Pancreas (tissue), 10 donors: Measurements from ENCODE around the gene ANAPC7. TPM values are rescaled to one million over a fixed set of nuclear protein-coding genes. Genes with fewer than 3 reads are reported as not detected.
A peak's percentile ranks its signal among the peaks of the same experiment; 100 is the strongest.

ENCODE experiments used
- ATAC-seq, 4 donors: fragments of 200-7000 bp; cut with Tn5 transposase; one replicate each; pipeline versions ENCODE4 v1.8.0 to v1.9.1; 2020; ENCODE audit warnings: mild to moderate bottlenecking in 4 of 4, moderate library complexity in 4 of 4
- DNase-seq, 6 donors: peaks; one replicate each; pipeline ENCODE4 v3.0.0-alpha.2; 2020
- FAIRE-seq: peaks from 2 replicates; lab custom pipeline; 2012; peaks lifted over from hg19 to GRCh38; lab: Jason Lieb, UNC
- H3K27ac ChIP-seq, 4 donors: fragments of 200-600 bp; sonication (generic); 1 replicate in 3 of 4; 2 replicates in 1 of 4; pipeline versions ENCODE4 v1.5.0 to v1.8.0; 2020
- H3K27me3 ChIP-seq, 4 donors: fragments of 200-600 bp; one replicate each; pipeline ENCODE4 v1.8.0; 2021
- H3K36me3 ChIP-seq, 3 donors: fragments of 200-600 bp; sonication (generic) in 1 of 3; one replicate each; pipeline versions ENCODE4 v1.5.0 to v1.8.0; 2020 to 2021
- H3K4me1 ChIP-seq, 3 donors: fragments of 200-600 bp; one replicate each; pipeline ENCODE4 v1.8.0; 2021
- H3K4me3 ChIP-seq, 4 donors: fragments of 200-600 bp; sonication (generic) in 2 of 4; one replicate each; pipeline versions ENCODE4 v1.5.0 to v1.8.0; 2020 to 2021
- H3K9me3 ChIP-seq, 4 donors: fragments of 200-600 bp; one replicate each; pipeline ENCODE4 v1.8.0; 2021
- WGBS, 2 donors: extraction: QIAGEN DNeasy Blood & Tissue Kit; methylation state at CpG; one replicate each; pipeline ENCODE4 v1.1.7; 2013; 5-methylcytosine and 5-hydroxymethylcytosine counted together
- intact Hi-C, 3 donors: fragments of 100-400 bp; cut with DNase I; formaldehyde crosslinking; loops; one replicate each; pipeline versions ENCODE4 v1.11.1 to v1.14.2; 2022
- polyA plus RNA-seq, 2 donors: library from polyadenylated mRNA; stranded (reverse); fragments of 200-250 nt; gene quantifications; one replicate each; pipeline ENCODE4 v1.2.3, GENCODE V29; 2013
- total RNA-seq, 6 donors: library from RNA; stranded (reverse); fragmentation: NEBNext Ultra II Directional in 4 of 6; extraction: Animal tissue kit (Norgen Biotek cat#: 25700) in 4 of 6; gene quantifications; one replicate each; pipeline versions ENCODE4 v1.2.1 to v1.2.4, GENCODE V29; 2021 to 2023
- TF ChIP-seq, protein P1 (sequence below), 4 donors: fragments of 200-600 bp; sonication (generic) in 3 of 4; IDR thresholded peaks; one replicate each; pipeline versions ENCODE4 v1.5.0 to v1.8.0; 2021; ENCODE audit warnings: antibody characterized with exemption in 4 of 4
- donor health status: healthy with polysubstance abuse.
- donor health status: DM: no; HTN: no; CAD: no; lungs with moderate emphysema.
- donor health status: DM: no; HTN: no; CAD: no.
- donor health status: control.
- donor health status: control.
- donor health status: Bipolar disorder and iron deficiency.
- donor health status: DM: yes; HTN: yes; CAD: no.
- donor health status: DM: no; HTN: no; CAD: no.
- donor health status: DM: no; HTN: no; CAD: no.
- donor health status: DM: yes; HTN: yes; CAD: no.

ANAPC7 gene, protein sequence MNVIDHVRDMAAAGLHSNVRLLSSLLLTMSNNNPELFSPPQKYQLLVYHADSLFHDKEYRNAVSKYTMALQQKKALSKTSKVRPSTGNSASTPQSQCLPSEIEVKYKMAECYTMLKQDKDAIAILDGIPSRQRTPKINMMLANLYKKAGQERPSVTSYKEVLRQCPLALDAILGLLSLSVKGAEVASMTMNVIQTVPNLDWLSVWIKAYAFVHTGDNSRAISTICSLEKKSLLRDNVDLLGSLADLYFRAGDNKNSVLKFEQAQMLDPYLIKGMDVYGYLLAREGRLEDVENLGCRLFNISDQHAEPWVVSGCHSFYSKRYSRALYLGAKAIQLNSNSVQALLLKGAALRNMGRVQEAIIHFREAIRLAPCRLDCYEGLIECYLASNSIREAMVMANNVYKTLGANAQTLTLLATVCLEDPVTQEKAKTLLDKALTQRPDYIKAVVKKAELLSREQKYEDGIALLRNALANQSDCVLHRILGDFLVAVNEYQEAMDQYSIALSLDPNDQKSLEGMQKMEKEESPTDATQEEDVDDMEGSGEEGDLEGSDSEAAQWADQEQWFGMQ
- total RNA-seq (10 to 100 TPM in 5 of 6 donors, 1 to 10 TPM in 1; 9.7 to 22.9 (median 14.1) TPM), polyA plus RNA-seq (10 to 100 TPM; 32.6 to 35.1 TPM)

DNA sequence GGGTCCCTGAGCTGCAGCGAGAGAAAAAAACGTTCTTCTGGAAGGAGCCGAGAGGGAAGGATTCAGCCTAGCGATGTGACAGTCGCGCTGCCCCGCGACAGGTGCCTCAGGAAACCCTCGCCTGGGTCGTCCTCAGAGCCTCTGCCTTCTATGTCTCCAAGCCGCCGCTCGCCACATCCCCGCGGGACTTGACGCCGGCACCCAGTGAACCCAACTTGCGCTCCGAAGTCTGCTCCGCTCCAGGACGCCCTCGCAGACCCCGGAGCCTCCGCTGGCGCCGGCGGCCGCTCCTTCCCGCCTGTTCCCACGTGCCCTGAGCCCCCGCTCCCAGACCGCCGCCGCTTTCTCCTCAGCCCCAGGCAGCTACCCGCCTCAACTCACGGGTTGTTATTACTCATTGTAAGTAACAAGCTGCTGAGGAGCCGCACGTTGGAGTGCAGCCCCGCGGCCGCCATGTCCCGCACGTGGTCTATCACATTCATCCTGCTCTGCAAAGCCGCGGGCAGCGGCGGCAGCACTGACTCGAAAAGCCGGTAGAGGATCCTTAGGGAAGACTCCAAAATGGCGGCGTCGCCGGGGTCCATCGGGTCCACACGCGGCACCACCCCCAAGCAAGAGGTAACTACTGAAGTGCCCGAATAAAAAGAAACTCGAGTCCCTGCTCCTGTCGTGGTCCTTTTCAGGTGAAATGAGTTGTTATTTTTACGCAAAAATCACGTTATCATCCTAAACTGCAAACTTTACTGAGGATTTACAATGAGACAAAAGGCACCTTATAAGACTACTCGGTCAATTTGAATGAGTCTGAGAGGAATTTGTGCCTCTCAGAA lies at the start of gene ANAPC7:
Gene ANAPC7 (minus strand): TSS at position 563 of the 830 bp plus-strand sequence. CDS start 81 bp downstream, at position 482.
- no peaks in the 10 kb centered on the region for H3K27me3 ChIP-seq
- TF ChIP-seq, protein P1, sequence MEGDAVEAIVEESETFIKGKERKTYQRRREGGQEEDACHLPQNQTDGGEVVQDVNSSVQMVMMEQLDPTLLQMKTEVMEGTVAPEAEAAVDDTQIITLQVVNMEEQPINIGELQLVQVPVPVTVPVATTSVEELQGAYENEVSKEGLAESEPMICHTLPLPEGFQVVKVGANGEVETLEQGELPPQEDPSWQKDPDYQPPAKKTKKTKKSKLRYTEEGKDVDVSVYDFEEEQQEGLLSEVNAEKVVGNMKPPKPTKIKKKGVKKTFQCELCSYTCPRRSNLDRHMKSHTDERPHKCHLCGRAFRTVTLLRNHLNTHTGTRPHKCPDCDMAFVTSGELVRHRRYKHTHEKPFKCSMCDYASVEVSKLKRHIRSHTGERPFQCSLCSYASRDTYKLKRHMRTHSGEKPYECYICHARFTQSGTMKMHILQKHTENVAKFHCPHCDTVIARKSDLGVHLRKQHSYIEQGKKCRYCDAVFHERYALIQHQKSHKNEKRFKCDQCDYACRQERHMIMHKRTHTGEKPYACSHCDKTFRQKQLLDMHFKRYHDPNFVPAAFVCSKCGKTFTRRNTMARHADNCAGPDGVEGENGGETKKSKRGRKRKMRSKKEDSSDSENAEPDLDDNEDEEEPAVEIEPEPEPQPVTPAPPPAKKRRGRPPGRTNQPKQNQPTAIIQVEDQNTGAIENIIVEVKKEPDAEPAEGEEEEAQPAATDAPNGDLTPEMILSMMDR (IDR thresholded peaks at IDR 0.05) = no peak
- intact Hi-C loops = no loop called here
- FAIRE-seq (no peak), ATAC-seq (peak; percentile 98 to 100 (median 99)), DNase-seq (peak; percentile 86 to 96 (median 88))
- H3K9me3 ChIP-seq = no peaks in the 10 kb centered on the region
- no peaks in the 10 kb centered on the region for H3K36me3 ChIP-seq
- peak within 1 kb of the TSS; percentile 86 to 98 (median 90) for H3K27ac ChIP-seq
- H3K4me3 ChIP-seq = peak within 1 kb of the TSS; percentile 58 to 99 (median 98)
- 1% methylated on average over 61 to 62 of the region's 62 CpGs for WGBS, 2 donors
- peaks cover 0 to 8% (median 7%) of the 10 kb centered on the region in 3 donors for H3K4me1 ChIP-seq

DNA sequence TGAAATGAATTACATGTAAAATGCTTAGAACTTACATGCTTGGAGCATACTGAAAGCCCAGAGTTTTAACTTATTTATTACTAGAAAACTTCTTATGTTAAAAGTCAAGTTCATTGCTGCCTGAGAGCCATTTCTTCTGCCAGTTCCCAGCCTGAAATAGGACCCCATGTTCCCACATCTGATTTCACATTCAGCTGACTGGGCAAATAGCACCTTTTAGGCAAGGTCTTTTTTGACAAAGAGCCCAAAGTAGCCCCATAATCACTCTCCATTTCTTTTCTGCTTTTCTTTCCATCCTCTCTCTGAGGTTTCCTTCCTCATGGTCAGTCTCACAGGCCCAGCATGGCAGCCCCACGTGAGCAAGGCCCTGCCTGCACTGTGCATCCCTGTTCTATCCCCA lies 47.8 kb upstream of the ANAPC7 start:
- Histone ChIP-seq H3K27me3 (no peaks in the 10 kb centered on the region), H3K4me1 (peaks cover 0 to 9% (median 0%) of the 10 kb centered on the region in 3 donors), H3K9me3 (no peaks in the 10 kb centered on the region), H3K27ac (no peak overlapping the region), H3K36me3 (peaks cover 0 to 19% (median 0%) of the 10 kb centered on the region in 3 donors), H3K4me3 (no peak overlapping the region)
- no peak for ATAC-seq
- 75 to 88% methylated on average over 1 of the region's 1 CpG for WGBS, 2 donors
- intact Hi-C loops = no loop called here
- TF ChIP-seq, protein P1 (IDR thresholded peaks at IDR 0.05) = no peak
- no peak for DNase-seq
- FAIRE-seq = no peak

DNA sequence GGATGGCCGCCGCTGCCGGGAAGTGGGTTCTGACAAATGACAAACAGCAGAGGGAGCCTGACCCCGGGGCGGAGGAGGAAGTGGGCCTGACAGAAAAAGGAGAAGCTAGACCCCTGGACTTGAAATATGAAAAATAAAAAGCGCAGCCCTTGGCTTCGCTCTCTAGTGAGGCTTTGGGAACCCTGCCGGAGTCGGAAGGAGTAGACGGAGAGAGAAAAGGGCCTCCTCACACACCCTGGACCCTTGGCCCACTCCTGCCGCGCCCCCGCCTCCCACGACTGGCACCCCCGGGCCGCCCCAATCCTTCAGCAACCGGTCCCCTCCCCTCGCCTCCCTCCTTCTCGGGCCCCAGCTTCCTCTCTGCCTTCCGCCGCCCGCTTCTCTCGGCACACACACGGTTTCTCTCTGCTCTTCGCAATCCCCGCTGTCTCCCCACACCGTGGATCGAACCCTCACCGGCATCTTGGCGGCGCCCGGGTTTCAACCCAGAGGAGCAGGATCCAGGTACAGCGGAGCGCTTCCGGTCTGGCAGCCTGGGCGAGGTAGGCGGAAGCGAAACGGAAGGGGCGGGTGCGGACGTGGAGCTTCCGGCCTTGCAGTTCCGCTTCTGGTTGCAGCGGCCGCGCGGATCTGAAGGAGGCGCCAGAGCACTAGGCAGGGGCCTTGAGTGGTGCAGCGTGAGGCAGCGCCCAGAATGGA lies 46.4 kb upstream of the ANAPC7 start, which contains the start of gene ARPC3:
Gene ARPC3 (minus strand): TSS at position 539 of the 699 bp plus-strand sequence. CDS start 77 bp downstream, at position 462.
- Histone ChIP-seq H3K27me3 (no peaks in the 10 kb centered on the region), H3K36me3 (peaks cover 0 to 19% (median 0%) of the 10 kb centered on the region in 3 donors), H3K4me1 (peaks cover 0 to 9% (median 0%) of the 10 kb centered on the region in 3 donors), H3K27ac (peak within 1 kb of the TSS; percentile 43 to 86 (median 76)), H3K4me3 (peak within 1 kb of the TSS; percentile 45 to 82 (median 52)), H3K9me3 (no peaks in the 10 kb centered on the region)
- WGBS, 2 donors = 0 to 1% methylated on average over 51 of the region's 51 CpGs
- no peak for FAIRE-seq
- intact Hi-C loops = no loop called here
- DNase-seq = peak; percentile 92 to 97 (median 94)
- peak; percentile 99 for ATAC-seq
- TF ChIP-seq, protein P1 (IDR thresholded peaks at IDR 0.05) = peak; percentile 49 to 83 (median 72)

DNA sequence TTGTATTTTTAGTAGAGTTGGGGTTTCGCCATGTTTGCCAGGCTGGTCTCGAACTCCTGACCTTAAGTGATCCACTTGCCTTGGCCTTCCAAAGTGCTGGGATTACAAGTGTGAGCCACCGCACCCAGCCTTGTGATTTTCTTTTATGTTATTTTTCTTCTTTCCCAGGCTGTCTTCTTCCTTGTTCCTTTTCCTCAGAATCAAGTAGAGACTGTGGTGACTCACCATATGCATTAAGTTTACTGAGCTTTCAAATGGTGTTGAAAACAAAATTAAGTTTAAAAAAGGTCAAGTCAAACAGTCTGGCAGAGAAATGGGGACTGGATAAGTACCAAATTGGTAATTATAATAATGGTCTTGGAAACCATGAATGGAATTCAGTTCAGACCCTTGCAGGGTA lies 40.9 kb upstream of the ANAPC7 start:
- Histone ChIP-seq H3K36me3 (peaks cover 0 to 24% (median 16%) of the 10 kb centered on the region in 3 donors), H3K4me1 (peaks cover 0 to 9% (median 0%) of the 10 kb centered on the region in 3 donors), H3K27me3 (no peaks in the 10 kb centered on the region), H3K9me3 (no peaks in the 10 kb centered on the region), H3K27ac (no peak overlapping the region), H3K4me3 (no peak overlapping the region)
- intact Hi-C loops = no loop called here
- FAIRE-seq (no peak), DNase-seq (no peak), ATAC-seq (no peak)
- WGBS, 2 donors = 94 to 100% methylated on average over 3 of the region's 3 CpGs
- TF ChIP-seq, protein P1 (IDR thresholded peaks at IDR 0.05) = no peak
